IPS DF 6.9 (cell line): ENCODE data around the gene ETV6.
"Not testable (repeated sequence)": the region's sequence is repeated elsewhere in the genome, so short reads cannot be mapped to it uniquely, and the experiment has no call there.

ENCODE experiments used
- DNase-seq: peaks from one replicate; pipeline ENCODE4 v3.0.0-alpha.2; 2013; ENCODE audit warnings: low read depth, low spot score
- H3K27ac ChIP-seq: one replicate; pipeline ENCODE4 v1.5.1; 2013; ENCODE audit warnings: low read length, control low read depth
- H3K27me3 ChIP-seq: 2 replicates; pipeline ENCODE4 v1.6.1; 2013; ENCODE audit warnings: mild to moderate bottlenecking, low read length; ENCODE audit not compliant: control insufficient read depth, insufficient read depth
- H3K36me3 ChIP-seq: 2 replicates; pipeline ENCODE4 v1.6.1; 2013; ENCODE audit warnings: low read length; ENCODE audit not compliant: control insufficient read depth, insufficient read depth
- H3K4me1 ChIP-seq: 2 replicates; pipeline ENCODE4 v1.6.1; 2013; ENCODE audit warnings: low read length; ENCODE audit not compliant: control insufficient read depth, insufficient read depth
- H3K4me3 ChIP-seq: 2 replicates; pipeline ENCODE4 v1.5.1; 2013; ENCODE audit warnings: mild to moderate bottlenecking, low read length
- H3K9me3 ChIP-seq: 2 replicates; pipeline ENCODE4 v1.6.1; 2013; ENCODE audit warnings: low read length, inconsistent platforms; ENCODE audit not compliant: control insufficient read depth, insufficient read depth
- WGBS: extraction: QIAGEN DNeasy Blood & Tissue Kit; methylation state at CpG from one replicate; pipeline ENCODE4 v1.1.7; 2013; ENCODE audit warnings: mixed read lengths, missing lambda C conversion rate; ENCODE audit not compliant: insufficient read length, insufficient coverage; 5-methylcytosine and 5-hydroxymethylcytosine counted together

Gene ETV6

DNA sequence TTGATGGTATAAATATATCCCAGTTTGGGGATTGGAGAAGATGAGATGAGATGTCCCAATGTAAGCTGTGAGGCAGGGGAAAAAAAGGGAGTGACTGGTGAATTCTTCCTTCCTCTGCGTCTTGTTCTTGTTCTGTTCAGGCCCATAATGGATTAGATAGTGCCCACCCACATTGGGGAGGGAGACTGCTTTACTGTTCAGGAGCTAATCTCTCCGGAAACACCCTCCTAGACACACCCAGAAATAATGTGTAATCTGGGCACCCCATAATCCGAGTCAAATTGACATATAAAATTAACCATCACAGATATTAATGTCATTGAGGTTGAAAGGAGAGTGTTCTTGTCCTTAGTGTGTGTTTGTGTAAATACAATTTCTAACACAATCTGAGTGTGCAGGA lies 29.3 kb downstream of the ETV6 start:
- Histone ChIP-seq H3K4me1 (no peaks in the 10 kb centered on the region), H3K4me3 (no peak overlapping the region), H3K9me3 (no peaks in the 10 kb centered on the region), H3K27ac (no peak overlapping the region), H3K27me3 (no peaks in the 10 kb centered on the region), H3K36me3 (no peaks in the 10 kb centered on the region)
- no CpG with 5 or more reads among the region's 3 CpGs for WGBS
- DNase-seq: no peak

DNA sequence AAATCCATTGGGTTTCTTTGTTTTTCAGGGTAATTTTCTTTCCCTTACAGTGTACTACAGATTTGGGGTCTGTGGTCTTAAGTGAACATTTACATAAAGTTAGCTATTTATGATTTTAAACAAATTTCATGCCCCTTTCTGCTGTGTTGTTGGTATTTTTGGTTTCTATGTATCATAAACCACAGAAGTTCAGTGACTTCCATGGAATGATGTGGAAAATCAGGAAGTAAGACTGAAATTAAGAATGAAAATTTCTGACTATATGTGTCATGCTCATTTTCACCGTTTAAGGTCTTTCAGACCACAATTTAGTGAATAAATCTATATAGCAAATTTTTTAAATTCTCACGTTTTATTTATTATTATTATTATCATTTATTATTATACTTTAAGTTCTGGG lies 31.7 kb downstream of the ETV6 start:
- H3K27me3 ChIP-seq: no peaks in the 10 kb centered on the region
- no peak overlapping the region for H3K4me3 ChIP-seq
- no peaks in the 10 kb centered on the region for H3K9me3 ChIP-seq
- WGBS: no CpG with 5 or more reads among the region's 2 CpGs
- no peaks in the 10 kb centered on the region for H3K4me1 ChIP-seq
- no peak overlapping the region for H3K27ac ChIP-seq
- no peak for DNase-seq
- H3K36me3 ChIP-seq: no peaks in the 10 kb centered on the region

DNA sequence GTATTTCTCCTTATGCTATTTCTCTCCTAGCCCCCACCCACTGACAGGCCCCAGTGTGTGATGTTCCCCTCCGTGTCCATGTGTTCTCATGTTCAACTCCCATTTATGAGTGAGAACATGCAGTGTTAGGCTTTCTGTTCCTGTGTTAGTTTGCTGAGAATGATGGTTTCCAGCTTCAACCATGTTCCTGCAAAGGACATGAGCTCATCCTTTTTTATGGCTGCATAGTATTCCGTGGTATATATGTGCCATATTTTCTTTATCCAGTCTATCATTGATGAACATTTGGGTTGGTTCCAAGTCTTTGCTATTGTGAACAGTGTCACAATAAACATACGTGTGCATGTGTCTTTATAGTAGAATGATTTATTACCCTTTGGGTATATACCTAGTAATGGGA lies 32.2 kb downstream of the ETV6 start:
- WGBS: no CpG with 5 or more reads among the region's 3 CpGs
- H3K27ac ChIP-seq, H3K27me3 ChIP-seq, H3K36me3 ChIP-seq, DNase-seq, H3K4me1 ChIP-seq, H3K4me3 ChIP-seq, H3K9me3 ChIP-seq: not testable (repeated sequence)

DNA sequence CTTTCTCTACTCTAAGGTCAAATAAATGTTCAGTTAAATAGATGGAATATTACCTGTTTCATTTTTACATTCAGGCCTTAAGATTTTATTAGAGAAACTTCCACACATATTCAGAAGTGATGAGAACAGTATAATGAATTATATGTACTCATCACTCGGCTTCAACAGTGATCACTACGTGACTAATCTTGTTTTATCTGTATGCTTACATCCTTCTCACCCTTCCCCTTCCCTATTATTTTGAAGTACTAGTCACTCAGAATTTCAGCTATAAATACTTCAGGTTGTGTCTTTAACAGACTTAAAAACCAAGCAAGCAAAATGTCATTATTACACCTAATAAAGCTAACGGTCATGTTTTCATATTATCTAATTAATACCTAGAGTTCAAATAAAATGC lies 34.9 kb downstream of the ETV6 start:
- Histone ChIP-seq H3K36me3 (no peaks in the 10 kb centered on the region), H3K9me3 (no peaks in the 10 kb centered on the region), H3K4me1 (no peaks in the 10 kb centered on the region), H3K27ac (no peak overlapping the region), H3K27me3 (no peaks in the 10 kb centered on the region), H3K4me3 (no peak overlapping the region)
- WGBS: no CpG with 5 or more reads among the region's 3 CpGs
- no peak for DNase-seq

DNA sequence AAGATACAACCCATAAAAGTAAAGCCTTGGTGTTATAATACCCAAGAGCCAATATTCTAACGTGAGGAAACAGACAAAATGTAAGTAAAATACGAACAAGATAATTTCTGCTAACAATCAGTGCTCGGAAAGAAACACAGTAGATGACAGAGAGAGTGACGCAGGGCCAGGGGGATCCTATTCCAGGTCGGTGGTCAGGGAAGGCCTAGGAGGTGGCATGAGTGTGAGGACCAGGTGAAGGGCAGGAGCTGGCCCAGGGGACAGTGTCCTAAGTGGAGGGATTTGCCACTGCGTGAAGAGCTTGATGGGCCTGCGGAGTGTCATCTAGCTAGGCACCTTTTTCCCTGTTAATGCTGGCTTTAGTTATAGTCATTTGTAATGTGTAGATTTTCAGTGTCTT lies 35.3 kb downstream of the ETV6 start:
- no peaks in the 10 kb centered on the region for H3K36me3 ChIP-seq
- no peak overlapping the region for H3K27ac ChIP-seq
- H3K9me3 ChIP-seq: no peaks in the 10 kb centered on the region
- no CpG with 5 or more reads among the region's 7 CpGs for WGBS
- H3K27me3 ChIP-seq: no peaks in the 10 kb centered on the region
- no peak for DNase-seq
- H3K4me1 ChIP-seq: no peaks in the 10 kb centered on the region
- no peak overlapping the region for H3K4me3 ChIP-seq

DNA sequence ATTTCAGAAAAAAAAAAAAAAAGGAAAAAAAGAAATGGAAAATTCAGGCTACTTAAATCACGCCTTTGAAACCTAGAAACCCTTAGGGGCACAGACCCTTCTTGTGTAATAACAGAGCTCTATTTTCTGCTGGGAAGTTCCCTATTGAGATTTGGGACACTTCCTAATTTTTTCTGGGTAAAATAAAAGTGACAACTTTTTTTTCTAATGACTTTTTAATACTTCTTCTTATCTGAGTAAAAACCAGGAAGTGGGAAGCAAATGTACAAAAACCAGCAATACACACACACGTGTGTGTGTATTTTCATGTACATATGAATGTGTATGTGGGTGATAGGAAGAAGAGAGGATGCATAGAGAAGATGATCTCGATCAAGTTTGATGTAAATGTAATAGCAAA lies 35.8 kb downstream of the ETV6 start:
- H3K9me3 ChIP-seq: no peaks in the 10 kb centered on the region
- no CpG with 5 or more reads among the region's 3 CpGs for WGBS
- H3K36me3 ChIP-seq: no peaks in the 10 kb centered on the region
- no peak overlapping the region for H3K27ac ChIP-seq
- H3K27me3 ChIP-seq: no peaks in the 10 kb centered on the region
- DNase-seq: no peak
- no peak overlapping the region for H3K4me3 ChIP-seq
- no peaks in the 10 kb centered on the region for H3K4me1 ChIP-seq

DNA sequence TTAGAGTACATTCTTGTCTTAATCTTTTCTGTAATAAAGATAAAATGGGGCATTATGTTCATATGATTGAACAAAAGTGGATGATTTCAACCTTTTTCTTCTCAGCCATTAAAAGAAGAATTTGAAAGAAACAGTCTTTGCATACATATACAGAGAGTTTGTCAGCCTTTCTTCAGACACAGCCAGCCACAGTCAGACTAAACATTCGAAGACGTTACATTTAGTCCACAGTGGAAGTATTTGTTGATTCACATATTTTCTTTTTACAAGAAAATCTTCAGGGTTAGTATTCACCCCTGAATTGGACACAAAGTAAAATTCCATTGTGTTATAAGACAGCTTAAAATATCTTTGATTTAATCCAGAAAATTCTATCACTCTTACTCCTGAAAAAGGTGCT lies 36.2 kb downstream of the ETV6 start:
- no peaks in the 10 kb centered on the region for H3K36me3 ChIP-seq
- H3K4me1 ChIP-seq: no peaks in the 10 kb centered on the region
- DNase-seq: no peak
- H3K27ac ChIP-seq: no peak overlapping the region
- WGBS: no CpG with 5 or more reads among the region's 2 CpGs
- H3K27me3 ChIP-seq: no peaks in the 10 kb centered on the region
- no peak overlapping the region for H3K4me3 ChIP-seq
- no peaks in the 10 kb centered on the region for H3K9me3 ChIP-seq

DNA sequence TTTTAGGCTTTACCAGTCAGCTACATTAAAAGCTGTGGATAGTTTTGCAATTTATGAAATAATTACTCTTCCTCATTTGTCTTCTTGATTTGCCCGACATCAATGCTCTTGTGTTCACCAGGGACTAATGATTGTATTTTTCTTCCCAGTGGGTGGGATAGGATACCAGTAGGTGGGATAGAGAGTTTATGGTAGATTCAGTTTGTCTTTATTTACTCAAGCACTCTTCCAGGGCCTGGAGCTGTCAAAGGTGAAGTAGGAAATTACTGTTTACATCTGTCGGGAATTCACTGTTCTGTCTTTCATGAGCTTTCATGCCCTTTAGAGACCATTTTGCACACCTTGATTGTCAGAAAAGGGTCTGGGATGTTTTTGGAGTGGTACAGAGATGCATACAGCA lies 36.6 kb downstream of the ETV6 start:
- Histone ChIP-seq H3K4me1 (no peaks in the 10 kb centered on the region), H3K4me3 (no peak overlapping the region), H3K36me3 (no peaks in the 10 kb centered on the region), H3K9me3 (no peaks in the 10 kb centered on the region), H3K27ac (no peak overlapping the region), H3K27me3 (no peaks in the 10 kb centered on the region)
- DNase-seq: no peak
- WGBS: no CpG with 5 or more reads among the region's 2 CpGs

DNA sequence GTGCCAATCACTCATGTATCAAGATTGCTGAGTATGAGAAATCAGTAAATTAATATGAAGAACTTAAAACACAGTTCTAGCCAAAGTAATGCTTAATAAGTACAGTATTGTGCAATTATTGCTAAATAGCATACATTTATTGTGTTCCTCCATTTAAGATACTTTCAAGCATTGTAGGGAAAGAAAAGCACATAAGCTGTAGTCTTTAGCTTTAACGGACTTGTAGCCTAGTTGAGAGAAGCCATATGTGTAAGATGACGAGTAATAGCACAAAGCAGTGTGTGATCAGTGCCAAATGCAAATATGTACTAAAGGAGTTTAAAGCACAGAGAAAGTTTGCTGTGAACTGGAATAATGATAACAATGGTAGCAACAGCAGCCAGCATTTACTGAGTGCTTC lies 38.1 kb downstream of the ETV6 start:
- no peak overlapping the region for H3K27ac ChIP-seq
- H3K9me3 ChIP-seq: no peaks in the 10 kb centered on the region
- no CpG with 5 or more reads among the region's 2 CpGs for WGBS
- DNase-seq: no peak
- H3K27me3 ChIP-seq: no peaks in the 10 kb centered on the region
- H3K4me1 ChIP-seq: no peaks in the 10 kb centered on the region
- no peak overlapping the region for H3K4me3 ChIP-seq
- H3K36me3 ChIP-seq: no peaks in the 10 kb centered on the region

DNA sequence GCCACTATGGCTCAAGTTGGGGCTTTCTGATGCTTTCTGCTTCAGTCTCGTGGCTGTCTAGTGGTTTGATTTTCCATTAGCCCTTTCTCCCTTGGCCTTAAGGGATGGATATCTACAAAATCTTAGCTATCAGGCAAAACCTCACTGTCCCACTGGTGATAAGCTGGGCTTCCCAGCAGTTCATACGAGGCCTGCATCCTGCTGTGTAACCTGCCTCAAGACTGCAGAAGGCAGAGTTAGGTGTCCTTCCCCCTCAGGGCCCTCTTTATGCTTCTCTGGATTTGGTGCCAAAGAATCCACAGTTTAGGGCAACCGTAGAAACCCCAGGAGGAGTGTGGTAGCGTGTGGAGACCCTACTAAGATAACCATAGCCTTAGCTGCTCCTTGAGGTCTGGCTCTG lies 38.9 kb downstream of the ETV6 start:
- WGBS: no CpG with 5 or more reads among the region's 4 CpGs

DNA sequence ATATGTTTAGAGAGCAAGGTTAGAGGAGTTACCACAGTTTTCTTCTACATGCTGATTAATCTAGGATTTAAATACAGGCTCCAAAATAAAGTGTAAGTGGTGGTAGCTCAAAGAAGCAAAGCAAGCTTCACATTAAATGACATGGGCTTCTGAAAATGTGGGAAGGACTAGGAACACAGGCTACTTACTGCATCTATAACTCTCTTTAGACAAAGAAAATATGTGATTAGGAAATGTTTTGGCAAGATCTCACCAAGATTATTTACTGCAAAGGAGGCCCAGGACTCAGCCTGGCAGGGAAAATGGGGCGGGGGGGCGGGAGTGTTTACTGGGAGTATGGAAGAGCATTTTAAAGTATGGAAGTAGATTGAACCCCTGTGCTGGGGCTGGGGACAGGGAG lies 39.4 kb downstream of the ETV6 start:
- no peaks in the 10 kb centered on the region for H3K27me3 ChIP-seq
- WGBS: no CpG with 5 or more reads among the region's 2 CpGs
- H3K4me3 ChIP-seq: no peak overlapping the region
- no peaks in the 10 kb centered on the region for H3K4me1 ChIP-seq
- no peaks in the 10 kb centered on the region for H3K36me3 ChIP-seq
- H3K27ac ChIP-seq: no peak overlapping the region
- DNase-seq: no peak
- no peaks in the 10 kb centered on the region for H3K9me3 ChIP-seq

More for the DNA sequence above, 38.9 kb downstream of the ETV6 start:
- Histone ChIP-seq H3K27ac (no peak overlapping the region), H3K4me1 (no peaks in the 10 kb centered on the region), H3K36me3 (no peaks in the 10 kb centered on the region), H3K9me3 (no peaks in the 10 kb centered on the region), H3K4me3 (no peak overlapping the region), H3K27me3 (no peaks in the 10 kb centered on the region)
- no peak for DNase-seq
